HT1080 (cell line): ENCODE results near the gene SPATA31A1. TPM values are rescaled to one million over a fixed set of nuclear protein-coding genes. Genes with fewer than 3 reads are reported as not detected.
"Not testable (repeated sequence)": the region's sequence is repeated elsewhere in the genome, so short reads cannot be mapped to it uniquely, and the experiment has no call there.

Experiments used
- DNase-seq: peaks from one replicate; pipeline ENCODE4 v3.0.0-alpha.2; 2015; ENCODE audit warnings: low read depth
- polyA plus RNA-seq, 2 experiments: library from polyadenylated mRNA; depleted of rRNA; stranded (reverse); fragments of >200 nt; gene quantifications; 2 replicates each; pipeline ENCODE4 v1.2.3, GENCODE V29; 2015
- total RNA-seq: library from RNA; depleted of rRNA; stranded (reverse); fragments of >200 nt; shearing (Covaris generic); gene quantifications from 2 replicates; pipeline ENCODE4 v1.2.3, GENCODE V29; 2014; rRNA removed

Gene SPATA31A1
- total RNA-seq = not detected in 2 replicates
- polyA plus RNA-seq (2015; cell fraction: cytosol; rRNA removed) = not detected in 2 replicates
- polyA plus RNA-seq (2015; cell fraction: nucleus; rRNA removed) = not detected in 2 replicates

DNA sequence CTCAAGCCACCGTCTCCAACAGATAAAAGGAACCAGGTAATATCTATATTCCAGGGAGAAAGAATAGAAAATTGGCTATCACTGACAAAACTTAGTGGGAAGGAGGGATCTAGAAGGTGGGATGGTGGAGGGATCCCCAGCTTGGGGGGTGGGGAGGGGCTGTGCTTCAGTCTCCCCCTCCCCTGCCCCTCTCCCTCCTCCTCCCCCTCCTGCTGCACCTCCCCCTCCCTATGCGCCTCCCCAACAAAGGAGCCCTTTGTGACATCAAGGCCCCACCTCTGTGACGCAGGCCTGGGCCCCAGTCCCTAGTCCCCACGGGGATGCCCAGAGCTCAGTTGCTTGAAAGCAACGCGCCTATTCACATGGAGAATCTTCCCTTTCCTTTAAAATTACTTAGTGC, at the start of gene SPATA31A1:
TSS of gene SPATA31A1 (plus strand) at position 301 of the 400 bp plus-strand sequence. CDS start at position 363, 62 bp downstream.
- DNase-seq = not testable (repeated sequence)

- DNase-seq = not testable (repeated sequence)
Measured at GRCh38 chr9:39407261-39408204, 52.1 kb downstream of the SPATA31A1 start.

- DNase-seq = not testable (repeated sequence)
Measured at GRCh38 chr9:39411254-39411940, 55.9 kb downstream of the SPATA31A1 start.

Other genes with a start within 250 kb of the SPATA31A1 start
- 2.7 and 4.8 TPM in 2 replicates for gene CNTNAP3, start 67.5 kb upstream of the SPATA31A1 start, total RNA-seq